H9 (cell line): ENCODE data around the gene GRIK4. TPM values are rescaled to one million over a fixed set of nuclear protein-coding genes. Genes with fewer than 3 reads are reported as not detected.

Experiments
- DNase-seq: peaks from one replicate; pipeline ENCODE4 v3.0.0-alpha.2; 2017
- H2AFZ ChIP-seq: one replicate; pipeline ENCODE4 v1.6.1; 2013; ENCODE audit warnings: mild to moderate bottlenecking, low read length, control low read depth, moderate library complexity
- H2AK5ac ChIP-seq: 2 replicates; pipeline ENCODE4 v1.6.1; 2013; ENCODE audit warnings: low read length, control low read depth, mixed read lengths; ENCODE audit not compliant: insufficient read length
- H2BK120ac ChIP-seq: one replicate; pipeline ENCODE4 v1.6.1; 2013; ENCODE audit warnings: low read depth, mild to moderate bottlenecking, low read length, control low read depth, inconsistent platforms; ENCODE audit not compliant: poor library complexity, severe bottlenecking
- H2BK12ac ChIP-seq: 2 replicates; pipeline ENCODE4 v1.6.1; 2013; ENCODE audit warnings: low read length, control low read depth, mixed read lengths, low read depth; ENCODE audit not compliant: insufficient read length
- H2BK15ac ChIP-seq: 2 replicates; pipeline ENCODE4 v1.6.1; 2013; ENCODE audit warnings: low read depth, low read length, control low read depth
- H2BK20ac ChIP-seq: one replicate; pipeline ENCODE4 v1.6.1; 2013; ENCODE audit warnings: low read depth, mild to moderate bottlenecking, low read length, control low read depth, inconsistent platforms; ENCODE audit not compliant: poor library complexity, severe bottlenecking
- H2BK5ac ChIP-seq: 2 replicates; pipeline ENCODE4 v1.6.1; 2013; ENCODE audit warnings: low read length, control low read depth, mixed read lengths; ENCODE audit not compliant: insufficient read length
- H3K14ac ChIP-seq: 2 replicates; pipeline ENCODE4 v1.6.1; 2013; ENCODE audit warnings: low read length, control low read depth; ENCODE audit not compliant: insufficient read depth
- H3K18ac ChIP-seq: 2 replicates; pipeline ENCODE4 v1.6.1; 2013; ENCODE audit warnings: low read depth, mild to moderate bottlenecking, mixed read lengths, low read length, control low read depth; ENCODE audit not compliant: insufficient read length
- H3K23ac ChIP-seq: 2 replicates; pipeline ENCODE4 v1.6.1; 2013; ENCODE audit warnings: low read length, control low read depth, mixed read lengths, low read depth; ENCODE audit not compliant: insufficient read length
- H3K23me2 ChIP-seq: 2 replicates; pipeline ENCODE4 v1.6.1; 2013; ENCODE audit warnings: low read depth, mild to moderate bottlenecking, mixed read lengths, low read length, control low read depth; ENCODE audit not compliant: insufficient read length, poor library complexity, severe bottlenecking
- H3K27ac ChIP-seq: 2 replicates; pipeline ENCODE4 v1.5.1; 2013; ENCODE audit warnings: low read length, control low read depth, mixed read lengths, low read depth; ENCODE audit not compliant: insufficient read length
- H3K27me3 ChIP-seq: 2 replicates; pipeline ENCODE4 v1.6.1; 2013; ENCODE audit warnings: low read length, control low read depth, inconsistent platforms; ENCODE audit not compliant: insufficient read depth
- H3K4ac ChIP-seq: 2 replicates; pipeline ENCODE4 v1.6.1; 2013; ENCODE audit warnings: low read depth, mild to moderate bottlenecking, control low read depth, inconsistent platforms, low read length, moderate library complexity
- H3K4me1 ChIP-seq: 2 replicates; pipeline ENCODE4 v1.6.1; 2013; ENCODE audit warnings: low read length, control low read depth, inconsistent platforms; ENCODE audit not compliant: insufficient read depth
- H3K4me2 ChIP-seq: 2 replicates; pipeline ENCODE4 v1.6.1; 2013; ENCODE audit warnings: low read length, control low read depth, mixed read lengths; ENCODE audit not compliant: insufficient read length, insufficient read depth
- H3K56ac ChIP-seq: 2 replicates; pipeline ENCODE4 v1.6.1; 2013; ENCODE audit warnings: low read depth, mild to moderate bottlenecking, mixed read lengths, low read length, control low read depth; ENCODE audit not compliant: insufficient read length
- H3K79me1 ChIP-seq: 2 replicates; pipeline ENCODE4 v1.6.1; 2013; ENCODE audit warnings: low read depth, mild to moderate bottlenecking, moderate library complexity, low read length, control low read depth, inconsistent platforms; ENCODE audit not compliant: insufficient read depth, poor library complexity, severe bottlenecking
- H3K79me2 ChIP-seq: 2 replicates; pipeline ENCODE4 v1.6.1; 2013; ENCODE audit warnings: low read length, control low read depth, inconsistent platforms; ENCODE audit not compliant: insufficient read depth
- H3K9ac ChIP-seq: 2 replicates; pipeline ENCODE4 v1.6.1; 2013; ENCODE audit warnings: low read length, control low read depth, mixed read lengths; ENCODE audit not compliant: insufficient read length; ENCODE audit errors: extremely low read depth
- H3K9me3 ChIP-seq: one replicate; pipeline ENCODE4 v1.6.1; 2013; ENCODE audit warnings: low read depth, low read length, inconsistent platforms; ENCODE audit not compliant: control insufficient read depth
- H3T11ph ChIP-seq: one replicate; pipeline ENCODE4 v1.6.1; 2013; ENCODE audit warnings: mild to moderate bottlenecking, low read length, control low read depth, inconsistent platforms
- H4K20me1 ChIP-seq: one replicate; pipeline ENCODE4 v1.6.1; 2013; ENCODE audit not compliant: control insufficient read depth, insufficient read length, insufficient read depth
- H4K5ac ChIP-seq: 2 replicates; pipeline ENCODE4 v1.6.1; 2013; ENCODE audit warnings: low read depth, mild to moderate bottlenecking, mixed read lengths, low read length, control low read depth; ENCODE audit not compliant: insufficient read length
- H4K8ac ChIP-seq: replicated peaks from 2 replicates; pipeline ENCODE4 v1.6.1; 2013; ENCODE audit warnings: low read length, control low read depth, mixed read lengths, low read depth; ENCODE audit not compliant: insufficient read length
- H4K91ac ChIP-seq: 2 replicates; pipeline ENCODE4 v1.6.1; 2013; ENCODE audit warnings: low read depth, mild to moderate bottlenecking, moderate library complexity, mixed read lengths, low read length, control low read depth; ENCODE audit not compliant: insufficient read length
- H3K27ac Mint-ChIP-seq, 3 experiments: 2 replicates in 2 of 3; 3 replicates in 1 of 3; pipeline ENCODE4 v1.8.0; 2020 to 2021; ENCODE audit warnings: mixed read lengths in 3 of 3, mild to moderate bottlenecking in 1 of 3, moderate library complexity in 1 of 3
- H3K27me3 Mint-ChIP-seq: 2 replicates; pipeline ENCODE4 v1.8.0; 2021; ENCODE audit warnings: low read depth, mild to moderate bottlenecking, moderate library complexity, mixed read lengths
- H3K36me3 Mint-ChIP-seq, 3 experiments: 2 replicates in 2 of 3; 3 replicates in 1 of 3; pipeline ENCODE4 v1.8.0; 2020 to 2021; ENCODE audit warnings: low read depth in 3 of 3, mixed read lengths in 3 of 3; ENCODE audit not compliant: insufficient read depth in 1 of 3
- H3K4me1 Mint-ChIP-seq, 2 experiments: 2 replicates each; pipeline ENCODE4 v1.8.0; 2020; ENCODE audit warnings: mixed read lengths in 2 of 2
- H3K4me3 Mint-ChIP-seq, 2 experiments: 2 replicates in 1 of 2; 3 replicates in 1 of 2; pipeline ENCODE4 v1.8.0; 2020 to 2021; ENCODE audit warnings: mild to moderate bottlenecking in 2 of 2, mixed read lengths in 2 of 2, moderate library complexity in 1 of 2
- H3K9me3 Mint-ChIP-seq, 2 experiments: 2 replicates in 1 of 2; 3 replicates in 1 of 2; pipeline ENCODE4 v1.8.0; 2020; ENCODE audit warnings: mild to moderate bottlenecking in 2 of 2, mixed read lengths in 2 of 2, moderate library complexity in 1 of 2
- WGBS: extraction: QIAGEN DNeasy Blood & Tissue Kit; methylation state at CpG from one replicate; pipeline ENCODE4 v1.1.7; 2013; ENCODE audit warnings: missing lambda C conversion rate, low lambda C conversion rate, mixed read lengths; ENCODE audit not compliant: insufficient read length; ENCODE audit errors: extremely low coverage; 5-methylcytosine and 5-hydroxymethylcytosine counted together
- total RNA-seq: library from RNA; stranded (reverse); gene quantifications from 2 replicates; pipeline ENCODE4 v1.2.1, GENCODE V29; 2021
- TF ChIP-seq, protein P1 (sequence below): fragments of 200-600 bp; sonication (generic); conservative IDR thresholded peaks from 3 replicates; pipeline ENCODE4 v1.8.0; 2021; ENCODE audit warnings: antibody characterized with exemption, mild to moderate bottlenecking

Gene GRIK4
- total RNA-seq, 1 experiment from 2014 or later = 2.3 TPM

DNA sequence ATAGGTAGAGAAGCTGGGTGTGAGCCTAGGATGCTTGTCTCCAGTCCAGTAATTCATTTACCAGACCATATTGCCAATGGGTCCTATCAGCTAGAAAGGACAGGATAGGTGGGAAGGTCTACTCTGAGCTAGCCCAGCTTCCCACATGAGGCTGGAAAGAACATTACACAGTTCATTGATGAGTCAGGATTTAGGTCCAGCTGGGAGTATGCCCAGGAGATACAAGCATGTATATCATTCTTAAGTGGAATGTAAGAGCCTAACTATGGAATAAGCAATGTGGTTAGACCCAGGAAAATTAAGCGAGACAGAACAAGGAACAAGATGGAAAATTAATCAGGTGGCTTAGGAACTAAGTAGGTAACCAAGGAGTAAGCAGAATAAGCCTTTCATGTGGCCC, 453.3 kb downstream of the GRIK4 start:
- DNase-seq = no peak

More for the DNA sequence above, 453.3 kb downstream of the GRIK4 start:
- H3K4me1 Mint-ChIP-seq = no peaks in the 10 kb centered on the region
- H3K4me3 Mint-ChIP-seq = no peak overlapping the region
- Histone ChIP-seq H3K56ac (no peak overlapping the region), H4K91ac (no peak overlapping the region), H2BK12ac (no peak overlapping the region), H2BK20ac (no peak overlapping the region), H3K9ac (no peak overlapping the region), H4K5ac (no peak overlapping the region), H2AFZ (no peak overlapping the region), H3K4me2 (no peak overlapping the region), H3T11ph (no peak overlapping the region), H3K4me1 (no peaks in the 10 kb centered on the region), H3K23ac (no peak overlapping the region), H3K14ac (no peak overlapping the region), H2BK5ac (no peak overlapping the region), H3K79me1 (no peaks in the 10 kb centered on the region), H3K18ac (no peak overlapping the region), H4K8ac (no peak overlapping the region), H3K4ac (no peak overlapping the region), H3K9me3 (no peaks in the 10 kb centered on the region), H2AK5ac (no peak overlapping the region), H3K27ac (no peak overlapping the region), H2BK120ac (no peak overlapping the region), H3K27me3 (no peaks in the 10 kb centered on the region), H2BK15ac (no peak overlapping the region), H4K20me1 (no peaks in the 10 kb centered on the region), H3K23me2 (no peaks in the 10 kb centered on the region), H3K79me2 (no peaks in the 10 kb centered on the region)
- H3K9me3 Mint-ChIP-seq = no peaks in the 10 kb centered on the region
- H3K27ac Mint-ChIP-seq = no peak overlapping the region
- WGBS = no CpG with 5 or more reads among the region's 1 CpG
- TF ChIP-seq, protein P1, sequence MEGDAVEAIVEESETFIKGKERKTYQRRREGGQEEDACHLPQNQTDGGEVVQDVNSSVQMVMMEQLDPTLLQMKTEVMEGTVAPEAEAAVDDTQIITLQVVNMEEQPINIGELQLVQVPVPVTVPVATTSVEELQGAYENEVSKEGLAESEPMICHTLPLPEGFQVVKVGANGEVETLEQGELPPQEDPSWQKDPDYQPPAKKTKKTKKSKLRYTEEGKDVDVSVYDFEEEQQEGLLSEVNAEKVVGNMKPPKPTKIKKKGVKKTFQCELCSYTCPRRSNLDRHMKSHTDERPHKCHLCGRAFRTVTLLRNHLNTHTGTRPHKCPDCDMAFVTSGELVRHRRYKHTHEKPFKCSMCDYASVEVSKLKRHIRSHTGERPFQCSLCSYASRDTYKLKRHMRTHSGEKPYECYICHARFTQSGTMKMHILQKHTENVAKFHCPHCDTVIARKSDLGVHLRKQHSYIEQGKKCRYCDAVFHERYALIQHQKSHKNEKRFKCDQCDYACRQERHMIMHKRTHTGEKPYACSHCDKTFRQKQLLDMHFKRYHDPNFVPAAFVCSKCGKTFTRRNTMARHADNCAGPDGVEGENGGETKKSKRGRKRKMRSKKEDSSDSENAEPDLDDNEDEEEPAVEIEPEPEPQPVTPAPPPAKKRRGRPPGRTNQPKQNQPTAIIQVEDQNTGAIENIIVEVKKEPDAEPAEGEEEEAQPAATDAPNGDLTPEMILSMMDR = no peak
- H3K27me3 Mint-ChIP-seq = peaks cover 1% of the 10 kb centered on the region; the same call in 1 of the 2 replicates
- H3K36me3 Mint-ChIP-seq = no peaks in the 10 kb centered on the region
